ELR (cell line): ENCODE measurements around the gene GPS1.

Experiments used
- DNase-seq: peaks from one replicate; pipeline ENCODE4 v3.0.0-alpha.2; 2015; ENCODE audit warnings: low read depth

GPS1 gene

DNA sequence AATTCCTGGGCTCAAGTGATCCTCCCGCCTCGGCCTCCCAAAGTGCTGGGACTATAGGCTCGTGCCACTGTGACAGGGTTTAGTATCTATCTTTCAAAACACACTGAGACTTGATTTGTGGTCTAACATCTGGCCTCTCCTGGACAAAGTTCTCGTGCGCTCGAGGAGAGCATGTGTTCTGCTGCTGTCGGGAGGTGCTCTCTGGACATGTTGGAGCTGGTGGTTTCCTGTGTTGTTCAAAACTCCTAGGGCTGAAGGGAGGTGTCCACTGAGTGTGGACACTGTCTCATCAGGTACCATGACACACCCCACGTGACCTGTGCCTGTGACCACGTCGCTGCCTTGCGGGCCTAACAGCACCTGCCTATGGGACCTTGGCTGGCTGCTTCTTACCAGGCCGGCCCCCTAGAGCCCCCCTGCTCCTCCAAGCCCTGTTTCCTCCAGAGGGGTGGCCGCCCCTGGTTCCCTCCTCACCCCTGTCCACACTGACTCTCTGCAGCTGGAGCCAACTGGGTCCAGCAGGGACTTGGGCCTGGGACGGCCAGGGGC lies 5.7 kb upstream of the GPS1 start:
- no peak for DNase-seq

GRCh38 chr17:82046903-82047302 lies 4.8 kb upstream of the GPS1 start:
- no peak for DNase-seq

- no peak for DNase-seq
Measured at GRCh38 chr17:82047379-82047778, 4.3 kb upstream of the GPS1 start.

DNA sequence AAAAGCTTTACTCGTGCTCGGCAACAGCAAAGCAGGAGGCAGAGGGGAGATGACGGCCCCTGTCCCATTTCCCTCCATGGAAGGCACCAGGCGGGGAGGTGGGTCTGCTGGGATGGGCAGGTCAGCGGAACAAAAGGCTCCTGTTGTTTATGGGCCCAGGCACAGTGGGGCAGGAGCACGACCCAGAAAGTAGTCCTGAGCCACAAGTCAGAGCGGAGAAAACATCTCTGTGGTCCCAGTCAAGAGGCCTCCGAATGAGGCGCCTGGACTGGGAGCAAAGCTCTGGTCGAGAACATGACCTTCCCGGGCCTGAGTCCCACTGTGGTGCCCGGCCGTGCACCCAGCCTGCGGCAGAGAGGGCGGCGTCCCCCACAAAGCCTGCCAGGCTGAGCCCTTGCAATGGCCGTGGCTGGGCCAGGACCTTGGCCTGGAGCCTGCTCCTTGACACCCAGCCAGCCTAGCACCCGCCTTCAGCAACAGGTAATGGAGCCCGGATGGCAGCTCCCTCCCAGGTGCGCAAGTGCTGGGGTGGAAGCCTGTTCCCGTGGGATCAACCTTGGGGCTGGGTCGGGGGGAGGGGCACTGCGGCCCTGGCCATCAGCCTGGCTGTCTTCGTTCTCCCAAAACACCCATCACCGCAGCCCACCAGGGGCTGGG lies 3.7 kb upstream of the GPS1 start:
- DNase-seq: no peak

DNA sequence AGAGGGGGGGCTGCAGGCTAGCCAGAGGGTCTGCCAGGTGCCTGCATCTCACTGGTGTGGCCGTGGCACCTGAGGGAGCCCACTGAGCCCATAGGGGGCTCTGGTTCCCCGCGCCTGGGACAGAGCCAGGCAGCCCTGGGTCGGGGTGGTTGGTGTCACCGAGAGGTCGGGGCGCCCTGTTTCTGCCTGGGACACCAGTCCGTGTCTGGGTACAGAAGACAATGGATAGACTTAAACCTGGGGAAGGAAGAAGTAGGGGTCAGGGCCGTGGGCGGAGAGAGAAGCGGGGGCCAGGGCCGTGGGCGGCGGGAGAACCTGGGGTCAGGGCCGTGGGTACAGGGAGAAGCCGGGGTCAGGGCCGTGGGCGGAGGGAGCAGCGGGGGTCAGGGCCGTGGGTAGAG lies 3.1 kb upstream of the GPS1 start:
- no peak for DNase-seq

DNA sequence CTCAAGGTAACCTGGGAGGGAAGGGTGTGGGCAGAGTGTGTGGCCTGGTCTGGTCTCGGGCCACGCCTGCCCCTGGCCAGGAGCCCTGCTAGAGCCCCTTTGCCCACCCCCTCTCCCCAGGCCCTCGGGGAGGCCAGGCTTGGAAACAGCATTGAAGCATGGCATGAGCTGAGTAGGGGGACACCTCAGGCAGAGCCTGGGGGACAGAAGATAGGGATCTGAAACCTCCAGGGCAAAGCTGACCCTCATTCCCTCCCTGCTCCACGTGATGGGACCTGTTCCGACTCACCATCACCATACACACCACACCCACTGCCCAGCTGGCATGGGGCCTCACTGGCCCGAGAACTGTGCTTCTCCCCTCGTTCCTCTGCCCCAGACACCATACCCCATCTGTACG lies 2.6 kb upstream of the GPS1 start:
- DNase-seq: no peak

DNA sequence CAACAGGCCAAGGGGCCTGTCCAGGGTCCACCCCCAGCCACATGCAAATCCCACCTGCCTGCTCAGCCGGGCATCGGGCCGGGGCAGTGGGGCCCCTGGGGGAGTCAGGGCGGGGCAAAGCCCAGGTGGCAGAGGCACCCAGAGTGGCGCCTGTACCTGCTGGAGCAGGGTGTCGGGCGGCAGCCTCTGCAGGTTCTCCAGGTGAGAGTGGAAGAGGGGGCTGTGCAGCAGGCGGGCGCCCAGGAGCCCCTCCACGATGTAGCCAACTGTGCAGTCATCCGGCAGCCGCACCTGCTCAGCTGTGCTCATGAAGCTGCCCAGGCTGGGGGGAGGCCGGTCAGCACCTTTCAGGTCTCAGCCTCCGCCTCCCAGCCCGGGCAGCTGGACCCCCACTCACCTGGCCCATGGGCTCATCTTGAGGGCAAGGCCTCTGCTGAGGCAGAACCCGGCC lies 2.2 kb upstream of the GPS1 start:
- no peak for DNase-seq

- no peak for DNase-seq
Measured at GRCh38 chr17:82050152-82050760, 1.4 kb upstream of the GPS1 start.

DNA sequence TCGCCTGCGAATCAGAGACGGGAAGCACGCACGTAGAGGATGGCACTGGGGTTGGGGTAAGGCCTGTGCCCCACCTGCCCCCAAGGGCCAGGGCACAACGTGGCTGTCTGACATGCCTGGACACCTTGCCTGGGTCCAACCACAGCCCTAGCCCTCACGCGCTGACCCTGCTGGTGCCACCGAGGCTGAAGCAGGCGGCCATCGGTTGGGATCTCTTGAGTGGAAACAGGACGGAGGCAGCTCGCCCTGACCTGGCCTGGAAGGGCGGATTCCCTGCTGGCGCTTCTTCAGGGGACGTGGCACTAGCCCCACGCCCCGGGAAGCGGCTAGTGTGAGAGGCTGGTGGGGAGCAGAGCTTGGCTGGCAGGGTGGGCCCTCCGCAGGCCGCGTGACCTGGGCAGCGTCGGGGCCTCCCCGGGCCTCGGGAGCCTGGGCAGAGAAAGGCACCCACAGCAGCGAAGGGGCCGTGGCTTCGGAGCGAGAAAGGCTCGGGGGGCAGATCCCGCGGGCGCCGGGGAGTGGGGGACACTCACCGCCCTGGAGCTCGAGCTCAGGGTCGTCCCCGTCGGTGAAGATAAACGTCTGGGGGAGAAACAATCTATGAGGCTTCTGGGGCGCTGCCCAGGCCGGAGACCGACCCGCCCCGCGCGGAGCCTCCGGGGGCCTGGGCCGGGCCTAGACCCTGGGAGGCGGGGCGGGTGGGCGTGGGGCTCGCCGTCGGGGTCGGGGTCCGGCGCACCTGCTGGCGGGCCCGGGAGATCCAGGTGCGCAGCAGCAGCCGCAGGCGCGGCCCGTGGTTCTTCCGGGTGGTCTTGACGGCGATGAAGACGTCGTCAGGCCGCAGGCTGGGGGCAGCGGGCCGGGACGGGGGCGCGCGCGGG lies 697 bp upstream of the GPS1 start:
- DNase-seq: no peak

DNA sequence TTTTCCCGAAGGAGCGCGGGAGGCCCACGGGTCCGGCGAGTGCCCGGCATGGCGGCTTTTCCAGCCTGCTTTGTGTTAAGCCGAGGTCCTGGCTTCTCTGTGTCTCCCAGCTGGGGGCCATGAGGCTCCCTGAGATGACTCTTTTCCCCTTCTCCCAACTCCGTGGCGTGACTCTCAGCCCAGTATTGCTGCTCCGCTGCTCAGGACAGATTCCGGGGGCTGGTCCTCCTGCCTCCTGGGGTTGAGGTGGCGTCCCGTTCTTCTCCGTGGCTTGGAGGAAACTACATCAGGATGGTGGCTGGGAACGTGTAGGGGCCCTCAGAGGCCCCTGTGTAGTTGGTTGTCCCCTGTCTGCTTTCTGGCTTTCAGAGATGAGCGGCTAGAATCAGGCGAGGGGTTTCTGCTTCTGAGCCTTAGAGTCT lies 951 bp downstream of the GPS1 start:
- DNase-seq: peak; percentile 29

DNA sequence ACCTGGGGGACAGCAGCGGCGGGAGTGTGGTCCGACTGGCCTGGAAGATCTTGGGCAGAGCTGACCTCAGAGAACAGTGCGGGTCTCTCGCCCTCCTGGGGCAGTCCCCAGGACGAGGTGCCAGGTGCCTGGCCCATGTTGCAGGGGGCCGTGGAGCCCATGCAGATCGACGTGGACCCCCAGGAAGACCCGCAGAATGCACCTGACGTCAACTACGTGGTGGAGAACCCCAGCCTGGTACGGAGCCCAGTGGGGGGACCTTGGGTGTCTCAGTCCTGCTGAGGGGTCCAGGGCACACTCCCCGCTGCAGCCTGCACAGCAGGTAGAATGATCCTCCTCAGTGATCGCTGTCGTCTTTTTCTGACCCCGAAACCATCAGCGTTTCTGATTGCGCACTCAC lies 1.4 kb downstream of the GPS1 start:
- no peak for DNase-seq

DNA sequence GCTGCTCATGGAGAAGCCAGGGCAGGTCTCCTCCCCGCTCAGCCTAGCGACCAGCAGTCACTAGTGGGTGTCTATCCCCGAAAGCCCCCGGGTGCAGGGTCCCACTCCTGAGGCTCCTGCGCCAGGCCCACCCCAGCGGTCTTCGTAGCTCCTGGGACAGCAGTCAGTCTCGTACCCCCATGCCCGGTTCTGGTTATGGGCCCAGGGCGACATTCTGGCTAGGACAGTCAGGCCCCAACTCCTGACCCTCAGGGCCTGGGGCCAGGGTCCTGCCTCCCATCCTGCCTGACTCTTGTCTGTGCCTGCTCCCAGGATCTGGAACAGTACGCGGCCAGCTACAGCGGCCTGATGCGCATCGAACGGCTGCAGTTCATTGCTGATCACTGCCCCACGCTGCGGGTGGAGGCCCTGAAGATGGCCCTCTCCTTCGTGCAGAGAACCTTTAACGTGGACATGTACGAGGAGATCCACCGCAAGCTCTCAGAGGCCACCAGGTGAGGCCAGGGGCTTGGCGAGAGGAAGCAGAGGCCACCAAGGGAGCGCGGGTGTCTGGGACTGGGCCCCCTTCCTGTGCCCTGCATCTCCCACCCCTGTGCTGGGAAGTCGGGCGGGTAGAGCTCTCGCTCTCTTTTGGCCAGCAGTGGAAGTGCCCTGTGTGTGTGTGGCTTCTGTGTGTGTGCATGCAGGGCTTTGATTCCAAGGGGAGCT lies 2.0 kb downstream of the GPS1 start:
- no peak for DNase-seq

DNA sequence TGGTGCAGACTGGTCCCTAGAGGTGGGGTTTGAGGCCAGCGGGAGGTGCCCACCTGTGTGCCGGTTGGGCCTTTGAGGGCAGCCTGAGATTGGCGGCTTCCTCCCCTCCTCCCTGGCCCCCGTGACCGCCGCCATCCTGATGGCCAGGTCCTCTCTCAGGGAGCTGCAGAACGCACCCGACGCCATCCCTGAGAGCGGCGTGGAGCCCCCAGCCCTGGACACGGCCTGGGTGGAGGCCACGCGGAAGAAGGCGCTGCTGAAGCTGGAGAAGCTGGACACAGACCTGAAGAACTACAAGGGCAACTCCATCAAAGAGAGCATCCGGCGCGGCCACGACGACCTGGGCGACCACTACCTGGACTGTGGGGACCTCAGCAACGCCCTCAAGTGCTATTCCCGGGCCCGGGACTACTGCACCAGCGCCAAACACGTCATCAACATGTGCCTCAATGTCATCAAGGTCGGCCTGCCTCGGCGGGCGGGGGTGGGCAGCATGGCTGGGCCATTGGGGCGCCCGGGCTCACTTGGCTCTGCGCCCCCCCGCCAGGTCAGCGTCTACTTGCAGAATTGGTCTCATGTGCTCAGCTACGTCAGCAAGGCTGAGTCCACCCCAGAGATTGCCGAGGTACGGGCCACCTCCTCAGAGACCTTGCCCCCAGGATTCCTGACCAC lies 2.8 kb downstream of the GPS1 start:
- no peak for DNase-seq

DNA sequence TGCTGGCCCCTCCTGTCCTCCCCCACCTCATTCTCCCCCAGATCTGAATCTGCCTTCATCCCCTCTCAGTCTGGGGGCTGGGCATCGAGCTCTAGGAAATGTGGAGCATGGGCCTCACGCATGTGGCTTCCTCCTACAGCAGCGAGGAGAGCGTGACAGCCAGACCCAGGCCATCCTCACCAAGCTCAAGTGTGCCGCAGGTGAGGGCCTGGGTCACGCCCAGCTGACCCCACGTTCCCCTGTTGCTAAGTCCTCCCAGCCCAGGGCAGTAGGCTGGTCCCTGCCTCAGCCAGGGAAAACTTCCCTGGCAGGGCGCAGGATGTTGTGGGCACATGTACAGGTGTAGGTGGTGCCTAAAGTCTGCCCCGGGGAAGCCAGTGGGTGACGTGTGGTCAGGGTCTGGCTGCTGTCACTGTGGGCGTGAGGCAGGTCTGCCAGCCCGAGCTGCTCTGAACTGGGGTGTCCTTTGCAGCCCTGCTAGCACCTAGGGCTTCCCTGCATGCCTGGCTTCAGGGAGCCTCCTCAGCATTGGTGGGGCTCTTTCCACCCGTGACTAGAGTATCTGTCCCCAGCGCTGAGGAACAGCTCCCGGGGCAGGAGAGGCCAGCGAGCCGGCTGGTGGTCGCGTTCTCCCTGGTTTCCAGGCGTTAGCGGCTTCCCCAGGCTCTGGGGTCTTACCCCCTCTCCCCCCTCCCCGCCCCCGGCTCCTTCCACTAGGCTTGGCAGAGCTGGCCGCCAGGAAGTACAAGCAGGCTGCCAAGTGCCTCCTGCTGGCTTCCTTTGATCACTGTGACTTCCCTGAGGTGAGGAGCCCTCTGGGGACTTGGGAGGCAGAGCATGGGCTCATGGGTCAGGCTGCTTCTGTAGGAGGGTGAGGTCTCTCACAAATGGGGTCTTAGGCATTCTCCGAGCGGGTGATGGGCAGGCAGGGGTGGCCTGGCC lies 3.6 kb downstream of the GPS1 start:
- no peak for DNase-seq

GRCh38 chr17:82055965-82056728 lies 4.4 kb downstream of the GPS1 start:
- DNase-seq: no peak

GRCh38 chr17:82056729-82057621 lies 5.3 kb downstream of the GPS1 start:
- DNase-seq: no peak

DNA sequence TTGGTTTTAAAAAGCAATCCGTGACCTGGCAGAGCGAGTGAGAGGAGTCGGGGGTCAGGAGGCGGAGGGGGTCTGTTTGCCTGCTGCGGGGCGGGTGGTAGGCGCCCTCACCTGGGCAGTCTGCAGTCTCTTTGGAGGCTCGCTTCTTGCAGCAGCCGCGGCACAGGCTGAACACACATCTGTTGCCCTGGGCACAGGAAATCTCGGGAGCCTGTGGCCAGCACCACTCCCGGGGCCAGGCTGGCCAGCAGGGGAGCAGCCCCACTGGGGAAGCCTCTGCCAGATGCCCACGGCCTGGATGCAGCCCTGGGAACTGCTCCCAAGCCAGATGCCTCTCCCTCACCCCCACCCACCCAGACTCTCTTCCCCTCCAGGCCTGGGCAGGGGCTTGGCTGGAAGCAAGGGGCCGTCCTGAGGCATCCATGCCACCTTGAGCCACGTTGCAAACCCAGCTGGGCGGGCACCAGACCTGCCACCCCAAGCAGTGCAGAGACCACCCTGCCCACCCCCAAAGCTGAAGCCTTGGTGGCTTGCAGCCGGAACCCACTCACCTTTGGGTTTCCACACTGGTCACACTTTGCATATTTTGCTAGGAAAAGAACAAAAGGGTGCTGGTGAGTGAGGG lies 6.6 kb downstream of the GPS1 start:
- no peak for DNase-seq

GRCh38 chr17:82058855-82059249 lies 7.2 kb downstream of the GPS1 start:
- no peak for DNase-seq
